Measurements from ENCODE around the gene HCFC1.
A peak's percentile ranks its signal among the peaks of the same experiment; 100 is the strongest.

HCFC1 gene

GRCh38 chrX:153951683-153952372 lies 19.8 kb downstream of the HCFC1 start:
- POLR2A ChIA-PET = no interaction called here
- Histone ChIP-seq H3K27ac (ENCODE audit: insufficient read depth in 1 of 2, low read depth in 1 of 2, low read length in 2 of 2, poor library complexity in 1 of 2, severe bottlenecking in 2 of 2) (no peak overlapping the region), H3K27me3 (replicated peaks in 2 of 5; ENCODE audit: control insufficient read depth in 4 of 5, insufficient read depth in 5 of 5, low read length in 4 of 5) (peaks cover 0 to 7% (median 0%) of the 10 kb centered on the region in 5 experiments), H3K36me3 (ENCODE audit: control insufficient read depth in 4 of 4, insufficient read depth in 4 of 4, low read length in 3 of 4) (peaks cover 3 to 89% (median 44%) of the 10 kb centered on the region in 4 experiments), H3K4me1 (ENCODE audit: control extremely low read depth in 1 of 4, control insufficient read depth in 4 of 4, insufficient read depth in 4 of 4, low read length in 3 of 4) (peaks cover 0 to 32% (median 32%) of the 10 kb centered on the region in 4 experiments), H3K4me3 (ENCODE audit: control insufficient read depth in 1 of 7, extremely low read depth in 1 of 7, insufficient read depth in 4 of 7, low read depth in 2 of 7, low read length in 6 of 7) (no peak overlapping the region), H3K9me3 (ENCODE audit: control extremely low read depth in 1 of 5, control insufficient read depth in 4 of 5, insufficient read depth in 2 of 5, low read depth in 1 of 5, low read length in 4 of 5) (no peaks in the 10 kb centered on the region)
- no peak for DNase-seq
- WGBS (ENCODE audit: insufficient coverage) = 97% methylated on average over 27 of the region's 28 CpGs
- CTCF ChIA-PET = interaction anchor here (0.5 to 18.9 kb wide), 7 partner anchors 10 to 188 kb away, joined by 3 to 482 read pairs (median 6); partner anchors contain the start of genes ARHGAP4 and NAA10

DNA sequence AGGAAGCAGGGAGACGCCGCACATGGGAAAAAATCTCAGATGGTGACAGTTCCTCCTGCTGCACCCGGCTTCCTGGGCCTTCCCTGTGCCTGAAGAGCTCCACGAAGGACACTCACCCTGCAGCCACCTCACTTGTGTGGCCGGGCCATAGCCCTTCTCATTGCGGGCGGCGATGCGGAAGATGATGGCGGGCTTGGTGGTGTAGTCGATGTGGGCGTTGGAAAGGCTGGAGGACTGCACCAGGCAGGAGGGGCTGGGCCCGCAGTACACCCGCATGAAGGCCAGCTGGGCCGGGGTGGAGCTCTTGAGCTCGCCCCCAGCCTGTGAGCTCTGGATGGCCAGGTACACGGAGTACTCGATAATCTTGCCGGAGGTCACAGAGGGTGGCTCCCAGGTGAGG lies 21.5 kb downstream of the HCFC1 start:
- H3K36me3 ChIP-seq (ENCODE audit: control insufficient read depth in 4 of 4, insufficient read depth in 4 of 4, low read length in 3 of 4) = peaks cover 0 to 72% (median 32%) of the 10 kb centered on the region in 4 experiments
- no peak overlapping the region for H3K27ac ChIP-seq (ENCODE audit: insufficient read depth in 1 of 2, low read depth in 1 of 2, low read length in 2 of 2, poor library complexity in 1 of 2, severe bottlenecking in 2 of 2)
- H3K4me3 ChIP-seq (ENCODE audit: control insufficient read depth in 1 of 7, extremely low read depth in 1 of 7, insufficient read depth in 4 of 7, low read depth in 2 of 7, low read length in 6 of 7) = no peak overlapping the region
- DNase-seq = no peak
- no peaks in the 10 kb centered on the region for H3K9me3 ChIP-seq (ENCODE audit: control extremely low read depth in 1 of 5, control insufficient read depth in 4 of 5, insufficient read depth in 2 of 5, low read depth in 1 of 5, low read length in 4 of 5)
- WGBS (ENCODE audit: insufficient coverage) = 92% methylated on average over 19 of the region's 19 CpGs
- ChIA-PET POLR2A (no interaction called here), CTCF (interaction anchor here (1.0 to 18.9 kb wide), 10 partner anchors 12 to 194 kb away, joined by 3 to 482 read pairs (median 6); partner anchors contain the start of genes ARHGAP4, AVPR2, NAA10 and PLXNB3)
- peaks cover 0 to 11% (median 0%) of the 10 kb centered on the region in 5 experiments for H3K27me3 ChIP-seq (replicated peaks in 2 of 5; ENCODE audit: control insufficient read depth in 4 of 5, insufficient read depth in 5 of 5, low read length in 4 of 5)
- H3K4me1 ChIP-seq (ENCODE audit: control extremely low read depth in 1 of 4, control insufficient read depth in 4 of 4, insufficient read depth in 4 of 4, low read length in 3 of 4) = peaks cover 0 to 41% (median 37%) of the 10 kb centered on the region in 4 experiments

GRCh38 chrX:153948847-153949805 lies 22.5 kb downstream of the HCFC1 start:
- H3K9me3 ChIP-seq (ENCODE audit: control extremely low read depth in 1 of 5, control insufficient read depth in 4 of 5, insufficient read depth in 2 of 5, low read depth in 1 of 5, low read length in 4 of 5) = no peaks in the 10 kb centered on the region
- ChIA-PET POLR2A (interaction anchor here (1.0 to 1.1 kb wide), 2 partner anchors 22 to 24 kb away, joined by 3 to 4 read pairs; no protein-coding TSS in a partner anchor), CTCF (interaction anchor here (1.0 to 18.9 kb wide), 11 partner anchors 9 to 193 kb away, joined by 3 to 482 read pairs (median 6); partner anchors contain the start of genes ARHGAP4, AVPR2, NAA10 and PLXNB3)
- peaks cover 0 to 62% (median 28%) of the 10 kb centered on the region in 4 experiments for H3K36me3 ChIP-seq (ENCODE audit: control insufficient read depth in 4 of 4, insufficient read depth in 4 of 4, low read length in 3 of 4)
- H3K27me3 ChIP-seq (replicated peaks in 2 of 5; ENCODE audit: control insufficient read depth in 4 of 5, insufficient read depth in 5 of 5, low read length in 4 of 5) = peaks cover 0 to 11% (median 0%) of the 10 kb centered on the region in 5 experiments
- H3K4me1 ChIP-seq (ENCODE audit: control extremely low read depth in 1 of 4, control insufficient read depth in 4 of 4, insufficient read depth in 4 of 4, low read length in 3 of 4) = peaks cover 0 to 50% (median 45%) of the 10 kb centered on the region in 4 experiments
- 55% methylated on average over 24 of the region's 30 CpGs for WGBS (ENCODE audit: insufficient coverage)
- H3K27ac ChIP-seq (ENCODE audit: insufficient read depth in 1 of 2, low read depth in 1 of 2, low read length in 2 of 2, poor library complexity in 1 of 2, severe bottlenecking in 2 of 2) = no peak overlapping the region
- no peak overlapping the region for H3K4me3 ChIP-seq (ENCODE audit: control insufficient read depth in 1 of 7, extremely low read depth in 1 of 7, insufficient read depth in 4 of 7, low read depth in 2 of 7, low read length in 6 of 7)
- peak in 1 of 3 donors; percentile 45 for DNase-seq

DNA sequence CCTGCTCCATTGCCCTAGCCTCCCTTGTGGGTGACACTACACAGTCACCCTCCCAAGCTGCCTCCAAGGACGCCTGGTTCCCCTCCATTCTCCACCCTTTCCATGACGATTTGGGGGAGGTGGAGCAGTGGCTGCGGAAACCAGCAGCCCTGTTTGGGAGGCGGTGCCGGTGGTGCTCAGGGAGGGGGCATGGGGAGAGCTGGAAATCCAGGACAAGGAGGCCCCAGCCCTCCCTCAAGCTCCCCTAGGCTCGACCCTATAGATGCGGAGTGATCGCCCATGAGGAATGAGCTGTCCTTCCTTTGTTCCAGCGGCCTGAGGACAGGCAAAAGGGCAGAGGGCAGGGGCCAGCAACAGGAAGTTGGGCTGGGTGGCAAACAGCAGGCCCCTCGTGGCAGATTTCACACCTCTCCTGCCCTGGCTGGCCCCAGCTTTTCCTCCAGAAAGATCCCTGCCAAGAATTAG lies 23.6 kb downstream of the HCFC1 start:
- DNase-seq = no peak
- 89% methylated on average over 7 of the region's 10 CpGs for WGBS (ENCODE audit: insufficient coverage)
- peaks cover 0 to 59% (median 55%) of the 10 kb centered on the region in 4 experiments for H3K4me1 ChIP-seq (ENCODE audit: control extremely low read depth in 1 of 4, control insufficient read depth in 4 of 4, insufficient read depth in 4 of 4, low read length in 3 of 4)
- H3K4me3 ChIP-seq (ENCODE audit: control insufficient read depth in 1 of 7, extremely low read depth in 1 of 7, insufficient read depth in 4 of 7, low read depth in 2 of 7, low read length in 6 of 7) = no peak overlapping the region
- no peaks in the 10 kb centered on the region for H3K9me3 ChIP-seq (ENCODE audit: control extremely low read depth in 1 of 5, control insufficient read depth in 4 of 5, insufficient read depth in 2 of 5, low read depth in 1 of 5, low read length in 4 of 5)
- H3K36me3 ChIP-seq (ENCODE audit: control insufficient read depth in 4 of 4, insufficient read depth in 4 of 4, low read length in 3 of 4) = peaks cover 0 to 52% (median 24%) of the 10 kb centered on the region in 4 experiments
- CTCF ChIA-PET = interaction anchor here (0.8 to 18.9 kb wide), 9 partner anchors 8 to 188 kb away, joined by 3 to 482 read pairs (median 5); partner anchors contain the start of genes ARHGAP4, NAA10 and PLXNB3
- peaks cover 0 to 19% (median 0%) of the 10 kb centered on the region in 5 experiments for H3K27me3 ChIP-seq (replicated peaks in 2 of 5; ENCODE audit: control insufficient read depth in 4 of 5, insufficient read depth in 5 of 5, low read length in 4 of 5)
- H3K27ac ChIP-seq (ENCODE audit: insufficient read depth in 1 of 2, low read depth in 1 of 2, low read length in 2 of 2, poor library complexity in 1 of 2, severe bottlenecking in 2 of 2) = no peak overlapping the region
- POLR2A ChIA-PET = interaction anchor here (1.8 to 2.1 kb wide), 2 partner anchors 19 to 23 kb away, joined by 7 to 20 read pairs; partner anchors contain the start of gene ARHGAP4

- Histone ChIP-seq H3K27me3 (replicated peaks in 2 of 5; ENCODE audit: control insufficient read depth in 4 of 5, insufficient read depth in 5 of 5, low read length in 4 of 5) (peaks cover 0 to 14% (median 0%) of the 10 kb centered on the region in 5 experiments), H3K4me3 (ENCODE audit: control insufficient read depth in 1 of 7, extremely low read depth in 1 of 7, insufficient read depth in 4 of 7, low read depth in 2 of 7, low read length in 6 of 7) (no peak overlapping the region), H3K4me1 (ENCODE audit: control extremely low read depth in 1 of 4, control insufficient read depth in 4 of 4, insufficient read depth in 4 of 4, low read length in 3 of 4) (peaks cover 0 to 61% (median 59%) of the 10 kb centered on the region in 4 experiments), H3K36me3 (ENCODE audit: control insufficient read depth in 4 of 4, insufficient read depth in 4 of 4, low read length in 3 of 4) (peaks cover 0 to 44% (median 19%) of the 10 kb centered on the region in 4 experiments), H3K9me3 (ENCODE audit: control extremely low read depth in 1 of 5, control insufficient read depth in 4 of 5, insufficient read depth in 2 of 5, low read depth in 1 of 5, low read length in 4 of 5) (no peaks in the 10 kb centered on the region), H3K27ac (ENCODE audit: insufficient read depth in 1 of 2, low read depth in 1 of 2, low read length in 2 of 2, poor library complexity in 1 of 2, severe bottlenecking in 2 of 2) (no peak overlapping the region)
- ChIA-PET POLR2A (interaction anchor here (0.9 to 2.1 kb wide), 4 partner anchors 12 to 22 kb away, joined by 3 to 20 read pairs (median 6); partner anchors contain the start of genes ARHGAP4 and NAA10), CTCF (interaction anchor here (0.8 to 18.9 kb wide), 12 partner anchors 7 to 182 kb away, joined by 3 to 482 read pairs (median 4); partner anchors contain the start of genes ARHGAP4 and NAA10)
- WGBS (ENCODE audit: insufficient coverage) = 36% methylated on average over 15 of the region's 19 CpGs
- peak; percentile 78 to 92 (median 87) for DNase-seq
Observed at GRCh38 chrX:153947009-153947769, 24.4 kb downstream of the HCFC1 start.

All from common myeloid progenitor, CD34-positive (primary cell).